HG03521 (cell line): ENCODE data around the gene PJVK.
"Not testable (repeated sequence)": the region's sequence is repeated elsewhere in the genome, so short reads cannot be mapped to it uniquely, and the experiment has no call there.

Experiments used
- ATAC-seq: cut with Tn5 transposase; IDR thresholded peaks from one replicate; pipeline ENCODE4 v1.9.1; 2021; ENCODE audit warnings: mild to moderate bottlenecking, moderate library complexity; ENCODE audit not compliant: unreplicated experiment

PJVK gene, protein sequence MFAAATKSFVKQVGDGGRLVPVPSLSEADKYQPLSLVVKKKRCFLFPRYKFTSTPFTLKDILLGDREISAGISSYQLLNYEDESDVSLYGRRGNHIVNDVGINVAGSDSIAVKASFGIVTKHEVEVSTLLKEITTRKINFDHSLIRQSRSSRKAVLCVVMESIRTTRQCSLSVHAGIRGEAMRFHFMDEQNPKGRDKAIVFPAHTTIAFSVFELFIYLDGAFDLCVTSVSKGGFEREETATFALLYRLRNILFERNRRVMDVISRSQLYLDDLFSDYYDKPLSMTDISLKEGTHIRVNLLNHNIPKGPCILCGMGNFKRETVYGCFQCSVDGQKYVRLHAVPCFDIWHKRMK

DNA sequence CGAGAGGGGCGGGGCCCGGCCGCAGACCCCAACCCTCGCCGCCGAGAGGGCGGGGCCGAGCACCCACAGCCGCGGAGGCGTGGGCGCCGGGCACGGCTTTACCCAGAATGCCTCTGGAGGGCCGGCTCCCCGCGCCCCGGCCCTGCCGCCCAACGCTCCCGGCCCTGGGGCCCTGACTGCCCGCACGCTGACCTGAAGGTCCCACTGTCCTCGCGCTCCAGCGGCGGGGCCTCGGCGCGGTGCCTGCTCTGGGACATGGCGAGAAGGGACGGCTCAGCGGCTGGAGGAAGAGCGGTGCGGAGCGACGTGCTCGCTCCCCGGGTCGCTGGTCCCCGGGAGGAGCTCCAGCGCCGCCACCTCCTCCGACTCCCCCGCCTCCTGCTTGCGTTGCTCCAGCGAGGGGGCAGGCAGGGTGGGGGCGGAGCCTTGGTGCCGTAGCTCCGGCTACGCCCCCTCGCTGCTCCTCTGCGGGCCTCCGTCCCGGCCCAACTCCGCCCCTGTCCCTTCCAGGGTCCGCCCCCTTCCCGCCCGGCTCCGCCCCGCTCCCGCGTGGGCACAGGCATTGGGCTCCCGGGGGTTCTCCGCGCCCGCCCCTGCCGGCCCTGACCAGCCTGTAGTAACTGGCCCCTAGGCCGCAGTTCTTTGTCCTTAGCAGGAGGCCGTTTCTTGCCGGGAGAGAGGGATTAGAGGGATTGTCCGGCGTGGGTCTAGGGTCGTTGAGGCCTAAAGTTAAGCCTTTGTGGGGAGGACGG lies at the start of gene PJVK, which contains the start of gene PRKRA:
TSS of gene PJVK (plus strand) at position 605 of the 752 bp plus-strand sequence. CDS start 2,032 bp downstream, outside the sequence.
TSS of gene PRKRA (minus strand) at position 402 of the 752 bp plus-strand sequence. CDS start at position 257, 145 bp downstream.
- ATAC-seq = peak; percentile 81

- ATAC-seq = no peak
These were observed 49.2 kb upstream of the PJVK start for GRCh38 chr2:178401994-178402437.

DNA sequence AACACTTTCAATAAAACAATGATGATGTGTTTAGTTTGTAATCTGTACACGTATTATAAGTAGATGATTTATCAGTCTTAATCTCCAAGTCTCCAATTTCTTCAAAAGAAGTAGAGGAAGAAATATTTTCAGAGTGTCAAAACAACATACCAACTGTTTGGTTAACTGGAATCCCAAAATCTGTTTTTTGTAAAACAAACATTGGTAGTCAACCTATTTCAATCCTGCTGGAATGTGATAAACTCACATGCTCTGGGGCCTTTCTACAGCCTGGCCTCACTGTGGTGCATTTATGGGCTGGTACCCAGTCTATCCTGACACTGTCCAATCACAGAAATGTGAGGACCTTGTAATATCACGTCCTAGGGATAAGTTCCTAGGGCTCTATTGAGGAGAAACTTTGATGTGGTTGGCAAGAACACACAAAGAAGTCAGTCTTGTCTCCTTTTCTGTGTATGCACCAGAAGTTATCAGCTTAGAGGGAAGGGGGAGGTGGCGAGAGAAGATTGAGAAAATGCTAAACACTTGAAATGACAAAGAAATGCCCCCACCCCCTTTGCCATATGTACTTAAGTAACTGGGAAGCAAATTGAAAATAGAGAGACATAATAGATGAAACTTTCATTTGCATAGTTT lies 47.4 kb upstream of the PJVK start:
- ATAC-seq = peak; percentile 25

DNA sequence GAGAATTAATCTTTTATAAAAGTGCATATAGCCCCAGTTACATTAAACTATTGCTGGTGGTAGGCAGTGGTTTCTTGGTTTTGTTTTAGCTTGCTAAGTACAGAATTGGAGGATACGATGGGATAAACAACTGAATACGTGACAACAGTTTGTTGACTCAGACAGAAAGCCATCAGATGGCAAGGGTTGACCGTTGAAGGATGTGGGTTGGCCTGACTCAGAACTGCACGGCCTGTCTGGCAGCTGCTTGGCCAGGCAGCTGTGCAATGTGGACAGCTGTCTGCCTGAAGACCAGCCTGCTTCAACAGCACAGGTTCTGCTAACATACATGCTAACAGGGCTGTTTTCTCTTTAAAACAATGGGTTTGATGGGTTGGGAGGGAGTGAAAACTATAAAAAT lies 46.8 kb upstream of the PJVK start:
- peak; percentile 99 for ATAC-seq

DNA sequence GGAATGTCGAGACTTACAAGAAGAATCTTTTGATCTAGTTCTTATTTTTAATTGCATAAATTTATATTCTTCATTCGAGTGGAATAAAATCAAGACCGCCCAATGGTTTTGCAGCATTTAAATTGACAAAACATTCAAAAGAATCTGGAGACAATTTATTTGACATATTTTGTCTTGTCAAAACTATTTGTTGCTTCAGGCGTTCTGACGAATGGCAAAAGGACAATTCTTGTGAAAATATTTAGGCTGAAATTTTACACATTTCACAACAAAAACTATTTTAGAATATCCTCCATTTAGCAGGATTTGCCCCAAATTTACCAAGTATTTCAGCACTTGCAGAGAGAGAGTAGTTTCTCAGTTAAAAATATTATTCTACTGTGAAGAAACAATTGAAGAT lies 41.9 kb upstream of the PJVK start:
- ATAC-seq = no peak

- no peak for ATAC-seq
These were observed 39.1 kb upstream of the PJVK start for GRCh38 chr2:178412047-178412446.

DNA sequence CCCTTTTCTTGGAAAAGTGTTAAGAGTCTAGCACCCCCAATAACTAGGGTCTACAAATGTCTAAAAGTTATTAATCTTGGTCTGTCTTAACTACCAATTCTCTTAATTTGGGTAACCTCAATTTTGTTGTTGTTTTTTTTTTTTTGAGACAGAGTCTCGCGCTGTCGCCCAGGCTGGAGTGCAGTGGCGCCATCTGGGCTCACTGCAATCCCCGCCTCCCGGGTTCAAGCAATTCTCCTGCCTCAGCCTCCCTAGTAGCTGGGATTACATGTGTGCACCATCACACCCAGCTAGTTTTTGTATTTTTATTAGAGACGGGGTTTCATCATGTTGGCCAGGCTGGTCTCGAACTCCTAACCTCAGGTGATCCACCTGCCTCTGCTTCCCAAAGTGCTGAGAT lies 38.7 kb upstream of the PJVK start:
- ATAC-seq = not testable (repeated sequence)

DNA sequence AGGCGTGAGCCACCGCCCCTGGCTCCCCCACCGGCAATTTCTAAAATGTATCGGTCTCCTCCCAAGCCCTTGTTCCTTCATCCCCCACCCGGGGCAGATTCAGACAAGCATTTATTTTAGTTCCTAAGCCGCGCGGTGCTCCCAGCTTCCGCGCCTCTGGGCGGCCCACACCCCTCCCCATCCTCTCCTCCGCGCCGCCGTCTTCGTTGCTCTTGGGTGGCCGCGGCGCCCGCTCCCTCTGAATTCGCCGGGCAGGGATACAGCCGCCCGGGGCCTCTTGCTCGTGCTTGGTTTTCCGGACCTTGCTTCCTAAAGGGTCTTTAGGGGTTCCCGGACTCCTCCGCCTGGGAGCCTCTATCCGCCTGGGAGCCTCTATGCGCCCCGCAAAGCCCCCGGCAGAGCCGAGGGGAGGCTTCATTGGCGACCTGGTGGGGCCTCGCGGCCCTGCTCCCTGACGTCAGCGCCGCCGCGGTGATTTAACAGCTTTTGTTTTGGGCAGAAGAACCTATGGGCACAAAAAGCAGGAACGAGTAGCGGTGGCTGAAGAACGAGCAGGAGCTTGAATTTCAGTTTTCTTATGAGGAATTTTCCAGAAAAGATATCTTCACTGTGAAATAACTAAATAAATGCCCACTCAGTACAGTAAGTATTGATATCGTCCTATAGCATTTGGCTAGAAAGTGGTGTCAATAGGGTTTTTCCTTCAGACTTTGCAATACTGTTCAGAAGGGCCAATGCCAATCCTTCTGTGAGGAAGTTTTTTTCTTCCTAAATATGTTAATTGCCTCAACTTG lies 37.5 kb upstream of the PJVK start:
- peak; percentile 73 for ATAC-seq

- ATAC-seq = peak; percentile 73
These were observed 36.6 kb upstream of the PJVK start for GRCh38 chr2:178414266-178415247.

- ATAC-seq = no peak
These were observed 35.2 kb upstream of the PJVK start for GRCh38 chr2:178415979-178416378.

DNA sequence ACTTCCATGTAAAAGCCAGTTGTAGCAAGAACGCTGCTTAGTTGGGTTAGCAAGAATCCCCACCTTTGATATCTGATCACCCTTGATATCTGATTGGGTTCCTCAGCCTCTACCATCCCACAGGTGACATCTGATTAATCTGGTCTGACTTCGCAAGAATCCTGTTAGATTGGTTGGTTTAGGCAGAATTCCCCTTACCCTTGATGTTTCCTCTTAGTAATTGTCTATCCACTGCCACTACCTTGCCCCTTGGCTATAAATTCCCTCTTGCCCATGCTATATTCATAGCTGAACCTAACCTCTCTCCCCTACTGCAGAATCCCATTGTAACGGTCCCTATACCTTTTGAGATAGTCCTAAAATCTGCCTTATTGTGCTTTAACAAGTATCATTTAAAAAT lies 33.3 kb upstream of the PJVK start:
- ATAC-seq = no peak

DNA sequence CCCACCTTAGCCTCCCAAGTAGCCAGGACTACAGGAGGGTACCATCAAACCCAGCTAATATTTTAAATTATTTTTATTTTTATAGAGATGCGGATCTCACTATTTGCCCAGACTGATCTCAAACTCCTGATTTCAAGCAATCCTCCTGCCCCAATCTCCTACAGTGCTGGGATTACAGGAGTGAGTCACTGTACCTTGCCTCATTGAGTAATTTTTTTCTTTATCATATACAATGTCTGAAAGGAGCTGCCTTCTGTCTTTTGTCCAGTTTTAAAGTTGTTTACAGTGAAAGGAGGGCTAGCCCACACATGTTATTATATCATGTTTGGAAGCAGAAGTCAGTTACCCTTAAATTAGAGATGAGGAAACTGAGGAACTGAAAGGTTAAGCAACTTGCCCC lies 32.8 kb upstream of the PJVK start:
- ATAC-seq = no peak

DNA sequence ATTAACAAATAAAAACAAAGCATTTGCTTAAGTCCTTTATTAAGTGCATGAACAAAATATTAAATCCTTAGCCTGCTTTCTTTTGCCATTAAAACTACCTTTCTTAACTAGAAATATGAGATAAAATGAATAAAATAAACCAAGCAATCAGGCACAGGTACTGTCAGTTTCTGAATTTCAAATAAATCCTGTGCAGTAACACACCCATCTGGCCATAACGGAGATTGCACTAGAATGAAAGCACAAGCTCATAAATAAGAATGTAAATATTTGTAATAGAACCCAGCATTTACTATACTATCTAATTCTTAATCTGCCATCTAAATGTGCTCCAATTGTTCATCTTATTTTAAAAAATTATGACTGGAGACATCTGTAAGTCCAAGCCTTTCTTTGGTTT lies 32.1 kb upstream of the PJVK start:
- ATAC-seq = no peak

GRCh38 chr2:178420463-178420999 lies 30.6 kb upstream of the PJVK start:
- ATAC-seq = no peak

DNA sequence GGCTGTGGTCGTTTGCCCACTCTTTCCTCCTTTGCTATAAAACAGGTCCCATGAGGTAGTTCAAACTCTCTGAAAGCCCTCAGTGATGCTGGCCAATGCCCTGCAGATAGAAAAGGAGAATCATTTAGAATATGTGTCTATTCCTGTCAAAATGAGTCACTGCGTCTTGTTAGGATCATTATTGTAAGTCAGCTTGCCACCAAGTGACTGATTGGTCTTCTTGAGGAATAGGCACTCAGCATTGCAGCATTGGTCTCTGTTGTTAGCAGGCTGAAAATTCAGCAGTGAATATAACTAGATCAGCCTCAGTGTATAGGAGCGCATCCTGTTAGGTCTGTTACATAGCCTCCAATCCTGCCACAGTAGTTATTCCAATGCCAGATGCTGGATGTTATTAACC lies 29.1 kb upstream of the PJVK start:
- no peak for ATAC-seq

- ATAC-seq = not testable (repeated sequence)
These were observed 27.4 kb upstream of the PJVK start for GRCh38 chr2:178423746-178424145.

- no peak for ATAC-seq
These were observed 25.8 kb upstream of the PJVK start for GRCh38 chr2:178425255-178425827.

- no peak for ATAC-seq
These were observed 24.8 kb upstream of the PJVK start for GRCh38 chr2:178426388-178426787.

- ATAC-seq = no peak
These were observed 23.7 kb upstream of the PJVK start for GRCh38 chr2:178427458-178427857.
